ENCODE results near the gene TSSK2. TPM values are rescaled to one million over a fixed set of nuclear protein-coding genes. Genes with fewer than 3 reads are reported as not detected.

TSSK2 gene
- total and polyA plus RNA-seq, 2 of the 8 experiments (the other 6 are each of a cell fraction or from before 2014, with no cell fraction given): not detected

DNA sequence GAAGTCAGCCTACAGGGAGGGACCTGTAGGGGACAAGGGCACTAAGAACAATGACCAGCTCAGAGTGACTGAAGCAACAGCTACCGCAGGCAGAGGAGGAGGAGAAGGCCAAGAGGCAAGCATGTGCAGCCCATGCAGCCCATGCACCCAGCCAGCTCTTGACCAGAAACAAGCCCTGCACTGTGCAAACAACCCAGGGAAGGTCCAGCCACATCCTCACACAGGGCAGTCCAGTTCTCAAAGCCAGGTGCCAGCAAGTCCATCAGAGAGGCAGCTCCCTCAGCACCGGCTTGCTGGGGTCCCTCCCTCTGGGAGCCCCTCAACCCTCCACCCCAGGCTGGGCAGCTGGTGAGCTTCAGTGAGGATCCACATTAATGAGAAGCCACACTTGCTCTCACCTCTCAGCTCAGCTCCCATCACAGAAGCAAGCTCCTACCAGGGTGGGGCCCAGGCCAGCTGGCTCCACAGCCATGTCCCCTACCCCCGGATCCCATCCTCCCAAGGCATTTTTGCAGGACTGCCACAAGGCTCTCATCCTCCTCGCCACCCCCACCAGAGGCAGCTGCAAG, 16.0 kb upstream of the TSSK2 start:
- CTCF ChIA-PET (ENCODE audit: partially characterized antibody): interaction anchor here (0.9 to 2.5 kb wide), 10 partner anchors 9 to 161 kb away, joined by 3 to 11 read pairs (median 6); partner anchors contain the start of gene ESS2
- no peak for TF ChIP-seq RAD21 (IDR thresholded peaks at IDR 0.05 in 1 of 2, conservative IDR thresholded peaks at IDR 0.05 in 1 of 2; ENCODE audit: low read depth in 2 of 2, low read length in 2 of 2)
- TF ChIP-seq SUZ12 (IDR thresholded peaks at IDR 0.05; ENCODE audit: low read length): no peak
- TF ChIP-seq RNF2 (IDR thresholded peaks at IDR 0.05; ENCODE audit: borderline replicate concordance, low read depth, low read length, missing control alignments, poor library complexity, severe bottlenecking): no peak
- no peak for TF ChIP-seq NANOG (IDR thresholded peaks at IDR 0.05; ENCODE audit: insufficient read depth, low read depth, low read length, poor library complexity, severe bottlenecking)
- no peak for TF ChIP-seq EGR1 (IDR thresholded peaks at IDR 0.05; ENCODE audit: borderline replicate concordance, low read depth, low read length)
- TF ChIP-seq SIX5 (IDR thresholded peaks at IDR 0.05; ENCODE audit: low read depth, low read length): no peak
- TF ChIP-seq SP1 (IDR thresholded peaks at IDR 0.05; ENCODE audit: low read depth, low read length): no peak

More for the DNA sequence above, 16.0 kb upstream of the TSSK2 start:
- Histone ChIP-seq H3K9ac (replicated peaks in 1 of 4; ENCODE audit: extremely low read depth in 1 of 4, low read depth in 3 of 4, low read length in 3 of 4) (no peak overlapping the region), H3K23me2 (ENCODE audit: low read depth, low read length) (no peaks in the 10 kb centered on the region), H3K4ac (replicated peaks; ENCODE audit: insufficient read length, low read depth, low read length) (no peak overlapping the region), H4K91ac (replicated peaks; ENCODE audit: insufficient read length, low read length) (no peak overlapping the region), H4K8ac (ENCODE audit: extremely low read depth, insufficient read depth, low read length) (no peak overlapping the region), H2BK120ac (replicated peaks; ENCODE audit: low read depth, low read length) (no peak overlapping the region), H3K27ac (ENCODE audit: low read depth, low read length) (no peak overlapping the region), H3K4me1 (replicated peaks in 1 of 4; ENCODE audit: control insufficient read depth in 3 of 4, insufficient read depth in 4 of 4, low read length in 3 of 4) (peaks cover 7 to 10% (median 8%) of the 10 kb centered on the region in 4 experiments), H2AFZ (ENCODE audit: low read length) (no peak overlapping the region), H3K4me2 (ENCODE audit: insufficient read depth in 1 of 2, low read depth in 2 of 2, low read length in 2 of 2) (no peak overlapping the region), H4K5ac (ENCODE audit: insufficient read length, low read depth, low read length) (no peak overlapping the region), H2AK5ac (ENCODE audit: low read depth, low read length) (no peak overlapping the region), H3K27me3 (replicated peaks in 1 of 4; ENCODE audit: control insufficient read depth in 3 of 4, extremely low read depth in 1 of 4, insufficient read depth in 3 of 4, low read length in 3 of 4) (no peaks in the 10 kb centered on the region), H3K14ac (ENCODE audit: insufficient read length) (no peak overlapping the region), H2BK15ac (ENCODE audit: low read length) (no peak overlapping the region), H4K20me1 (replicated peaks in 1 of 2; ENCODE audit: control insufficient read depth in 1 of 2, insufficient read depth in 2 of 2, low read length in 2 of 2) (peaks cover 20 to 56% of the 10 kb centered on the region in 2 experiments), H2BK5ac (ENCODE audit: low read depth, low read length) (no peak overlapping the region), H2BK20ac (ENCODE audit: low read length) (no peak overlapping the region), H3K56ac (replicated peaks; ENCODE audit: insufficient read length, low read depth, low read length) (no peak overlapping the region), H3K4me3 (ENCODE audit: extremely low read depth in 1 of 4, insufficient read depth in 2 of 4, low read depth in 3 of 4, low read length in 4 of 4) (no peak overlapping the region), H3K79me2 (ENCODE audit: control insufficient read depth in 1 of 2, insufficient read depth in 2 of 2, low read length in 2 of 2) (peaks cover 28 to 93% of the 10 kb centered on the region in 2 experiments), H3K23ac (ENCODE audit: insufficient read length) (no peak overlapping the region), H3K79me1 (ENCODE audit: low read depth, low read length) (peaks cover 33% of the 10 kb centered on the region), H2BK12ac (ENCODE audit: low read depth, low read length) (no peak overlapping the region), H3K9me3 (ENCODE audit: insufficient read depth in 2 of 2, low read depth in 1 of 2, low read length in 1 of 2) (no peaks in the 10 kb centered on the region), H3K18ac (ENCODE audit: extremely low read depth, low read length) (no peak overlapping the region), H3K36me3 (ENCODE audit: control insufficient read depth in 2 of 4, insufficient read depth in 4 of 4, low read length in 3 of 4) (no peaks in the 10 kb centered on the region; a peak in 2 of 8 replicates)
- POLR2A ChIA-PET (ENCODE audit: partially characterized antibody): interaction anchor here (1.9 kb wide), 1 partner anchor 16 kb away, joined by 4 read pairs; the partner anchor contains the start of gene TSSK2
- DNase-seq (ENCODE audit: low read depth in 1 of 2, low spot score in 2 of 2) (no peak), FAIRE-seq (no peak)
- WGBS, 2 experiments (ENCODE audit: extremely low coverage in 1 of 2, insufficient coverage in 1 of 2, insufficient read length in 1 of 2, insufficient replicate concordance in 2 of 2, low coverage in 1 of 2, low lambda C conversion rate in 2 of 2, missing lambda C conversion rate in 1 of 2): 88% methylated on average over 3 of the region's 4 CpGs; no CpG with 5 or more reads in 1 of the 2 experiments

Data from H1 (cell line).